BJ (cell line): ENCODE data around the gene WFDC12. TPM values are rescaled to one million over a fixed set of nuclear protein-coding genes. Genes with fewer than 3 reads are reported as not detected.
"Not testable (repeated sequence)": the region's sequence is repeated elsewhere in the genome, so short reads cannot be mapped to it uniquely, and the experiment has no call there.

Experiments
- CTCF ChIA-PET: fragments of 350-600 bp; formaldehyde crosslinking; extraction: SDS; loops from one replicate; lab custom pipeline; 2021; ENCODE audit warnings: antibody characterized with exemption, inconsistent platforms; lab: Yijun Ruan, JAX
- POLR2A ChIA-PET: fragments of 300-600 bp; sonication (Branson Sonifier 250); formaldehyde crosslinking; extraction: SDS; loops from one replicate; lab custom pipeline; 2021; ENCODE audit warnings: antibody characterized with exemption; lab: Charles Lee
- DNase-seq: peaks from one replicate; pipeline ENCODE4 v3.0.0-alpha.2; 2011; ENCODE audit warnings: low read depth
- H3K27me3 ChIP-seq: 2 replicates; pipeline ENCODE4 v1.6.0; 2011; ENCODE audit warnings: low read length; ENCODE audit not compliant: control insufficient read depth, insufficient read depth
- H3K36me3 ChIP-seq: 2 replicates; pipeline ENCODE4 v1.5.1; 2011; ENCODE audit warnings: low read length; ENCODE audit not compliant: control insufficient read depth, insufficient read depth
- H3K4me3 ChIP-seq: 2 replicates; pipeline ENCODE4 v1.5.1; 2011; ENCODE audit warnings: low read depth, mild to moderate bottlenecking, control low read depth, low read length
- CTCF ChIP-seq: IDR thresholded peaks from 2 replicates; pipeline ENCODE4 v1.5.1; 2011; ENCODE audit warnings: low read depth, mild to moderate bottlenecking, control low read depth, inconsistent platforms, low read length, moderate library complexity; ENCODE audit not compliant: insufficient read depth
- polyA plus RNA-seq: library from polyadenylated mRNA; depleted of rRNA; stranded (reverse); fragments of >200 nt; gene quantifications from 2 replicates; pipeline ENCODE4 v1.2.3, GENCODE V29; 2011

WFDC12 gene
- polyA plus RNA-seq, 1 experiment: not detected

- Histone ChIP-seq H3K27me3 (peaks cover 4% of the 10 kb centered on the region), H3K4me3 (no peak overlapping the region), H3K36me3 (no peaks in the 10 kb centered on the region)
- ChIA-PET POLR2A (no interaction called here), CTCF (no interaction called here)
- no peak for DNase-seq
- TF ChIP-seq CTCF: no peak
Measured at GRCh38 chr20:45156713-45157112, 32.4 kb upstream of the WFDC12 start.

GRCh38 chr20:45154794-45155193 lies 30.5 kb upstream of the WFDC12 start:
- CTCF ChIA-PET: interaction anchor here (0.7 kb wide), 1 partner anchor 49 kb away, joined by 3 read pairs; no protein-coding TSS in a partner anchor
- POLR2A ChIA-PET, H3K36me3 ChIP-seq, H3K27me3 ChIP-seq, DNase-seq, H3K4me3 ChIP-seq: not testable (repeated sequence)

- ChIA-PET CTCF (interaction anchor here (0.7 to 1.5 kb wide), 3 partner anchors 42 to 143 kb away, joined by 3 to 6 read pairs (median 3); no protein-coding TSS in a partner anchor), POLR2A (no interaction called here)
- Histone ChIP-seq H3K4me3 (no peak overlapping the region), H3K36me3 (no peaks in the 10 kb centered on the region), H3K27me3 (peaks cover 6% of the 10 kb centered on the region)
- DNase-seq: no peak
- TF ChIP-seq CTCF: 0 out of 2 replicates have a peak, but pooled peaks have one; percentile 5
Measured at GRCh38 chr20:45154183-45154582, 29.9 kb upstream of the WFDC12 start.

- CTCF ChIA-PET: interaction anchor here (1.1 to 1.5 kb wide), 2 partner anchors 42 to 142 kb away, joined by 3 to 6 read pairs; no protein-coding TSS in a partner anchor
- Histone ChIP-seq H3K4me3 (no peak overlapping the region), H3K36me3 (no peaks in the 10 kb centered on the region), H3K27me3 (peaks cover 6% of the 10 kb centered on the region)
- POLR2A ChIA-PET: no interaction called here
- no peak for TF ChIP-seq CTCF
- no peak for DNase-seq
Measured at GRCh38 chr20:45153752-45154151, 29.5 kb upstream of the WFDC12 start.

- TF ChIP-seq CTCF: no peak
- H3K36me3 ChIP-seq: no peaks in the 10 kb centered on the region
- POLR2A ChIA-PET: no interaction called here
- no peak overlapping the region for H3K4me3 ChIP-seq
- H3K27me3 ChIP-seq: peaks cover 6% of the 10 kb centered on the region
- CTCF ChIA-PET: interaction anchor here (1.1 to 1.5 kb wide), 2 partner anchors 41 to 142 kb away, joined by 3 to 6 read pairs; no protein-coding TSS in a partner anchor
- no peak for DNase-seq
Measured at GRCh38 chr20:45153147-45153546, 28.9 kb upstream of the WFDC12 start.

- Histone ChIP-seq H3K36me3 (no peaks in the 10 kb centered on the region), H3K27me3 (peaks cover 6% of the 10 kb centered on the region), H3K4me3 (no peak overlapping the region)
- CTCF ChIA-PET: interaction anchor here (1.5 kb wide), 1 partner anchor 41 kb away, joined by 6 read pairs; no protein-coding TSS in a partner anchor
- no peak for DNase-seq
- POLR2A ChIA-PET: no interaction called here
- TF ChIP-seq CTCF: no peak
Measured at GRCh38 chr20:45152405-45152804, 28.1 kb upstream of the WFDC12 start.
